Ishikawa (cell line): ENCODE measurements around the gene ABCA7.

ENCODE experiments used
- CEBPB ChIP-seq: IDR thresholded peaks from 2 replicates; pipeline ENCODE4 v1.6.1; 2012
- CREB1 ChIP-seq: IDR thresholded peaks from 2 replicates; pipeline ENCODE4 v1.6.1; 2012; ENCODE audit warnings: low read depth
- EGR1 ChIP-seq: IDR thresholded peaks from 2 replicates; pipeline ENCODE4 v1.6.1; 2012
- EP300 ChIP-seq: IDR thresholded peaks from 2 replicates; pipeline ENCODE4 v1.6.1; 2012; ENCODE audit warnings: borderline replicate concordance
- FOXM1 ChIP-seq: IDR thresholded peaks from 2 replicates; pipeline ENCODE4 v1.6.1; 2012; ENCODE audit warnings: low read depth, borderline replicate concordance
- MAX ChIP-seq: IDR thresholded peaks from 2 replicates; pipeline ENCODE4 v1.6.1; 2012
- NFIC ChIP-seq: IDR thresholded peaks from 2 replicates; pipeline ENCODE4 v1.6.1; 2012
- RAD21 ChIP-seq: IDR thresholded peaks from 2 replicates; pipeline ENCODE4 v1.6.1; 2012; ENCODE audit warnings: low read depth
- REST ChIP-seq: IDR thresholded peaks from 2 replicates; pipeline ENCODE4 v1.6.1; 2012; ENCODE audit warnings: low read depth, mild to moderate bottlenecking
- TAF1 ChIP-seq: IDR thresholded peaks from 2 replicates; pipeline ENCODE4 v1.6.1; 2012; ENCODE audit warnings: low read depth, mild to moderate bottlenecking
- TCF12 ChIP-seq: IDR thresholded peaks from 2 replicates; pipeline ENCODE4 v1.6.1; 2012; ENCODE audit warnings: low read depth
- TEAD4 ChIP-seq: IDR thresholded peaks from 2 replicates; pipeline ENCODE4 v1.6.1; 2012
- USF1 ChIP-seq: IDR thresholded peaks from 2 replicates; pipeline ENCODE4 v1.6.1; 2012
- YY1 ChIP-seq: IDR thresholded peaks from 2 replicates; pipeline ENCODE4 v1.6.1; 2012; ENCODE audit warnings: low read depth
- ZBTB7A ChIP-seq: IDR thresholded peaks from 2 replicates; pipeline ENCODE4 v1.6.1; 2012; ENCODE audit warnings: low read depth

The ABCA7 gene

GRCh38 chr19:1049106-1049505, 9.2 kb downstream of the ABCA7 start:
- TF ChIP-seq MAX (no peak), REST (no peak), USF1 (no peak), CREB1 (no peak), ZBTB7A (no peak), EP300 (no peak), RAD21 (no peak), TCF12 (no peak), CEBPB (no peak), NFIC (no peak), FOXM1 (no peak), YY1 (no peak), EGR1 (no peak), TEAD4 (no peak), TAF1 (no peak)

GRCh38 chr19:1049800-1050199, 9.9 kb downstream of the ABCA7 start:
- TF ChIP-seq REST (no peak), NFIC (no peak), YY1 (no peak), EP300 (no peak)

- TF ChIP-seq EP300 (no peak), REST (no peak), TAF1 (no peak), ZBTB7A (no peak)
These were observed 11.3 kb downstream of the ABCA7 start for GRCh38 chr19:1050989-1051788.

GRCh38 chr19:1051791-1052190, 11.9 kb downstream of the ABCA7 start:
- no peak for TF ChIP-seq USF1
- TF ChIP-seq EP300: no peak
- TF ChIP-seq NFIC: no peak
- TF ChIP-seq TEAD4: no peak
- no peak for TF ChIP-seq CEBPB
- TF ChIP-seq TCF12: no peak
- no peak for TF ChIP-seq CREB1
- TF ChIP-seq EGR1: no peak
- TF ChIP-seq REST: no peak
- TF ChIP-seq YY1: no peak
- TF ChIP-seq ZBTB7A: no peak
- TF ChIP-seq RAD21: no peak
- no peak for TF ChIP-seq FOXM1
- no peak for TF ChIP-seq MAX
- no peak for TF ChIP-seq TAF1
